ENCODE measurements around the gene PLEKHA1.

Gene PLEKHA1

DNA sequence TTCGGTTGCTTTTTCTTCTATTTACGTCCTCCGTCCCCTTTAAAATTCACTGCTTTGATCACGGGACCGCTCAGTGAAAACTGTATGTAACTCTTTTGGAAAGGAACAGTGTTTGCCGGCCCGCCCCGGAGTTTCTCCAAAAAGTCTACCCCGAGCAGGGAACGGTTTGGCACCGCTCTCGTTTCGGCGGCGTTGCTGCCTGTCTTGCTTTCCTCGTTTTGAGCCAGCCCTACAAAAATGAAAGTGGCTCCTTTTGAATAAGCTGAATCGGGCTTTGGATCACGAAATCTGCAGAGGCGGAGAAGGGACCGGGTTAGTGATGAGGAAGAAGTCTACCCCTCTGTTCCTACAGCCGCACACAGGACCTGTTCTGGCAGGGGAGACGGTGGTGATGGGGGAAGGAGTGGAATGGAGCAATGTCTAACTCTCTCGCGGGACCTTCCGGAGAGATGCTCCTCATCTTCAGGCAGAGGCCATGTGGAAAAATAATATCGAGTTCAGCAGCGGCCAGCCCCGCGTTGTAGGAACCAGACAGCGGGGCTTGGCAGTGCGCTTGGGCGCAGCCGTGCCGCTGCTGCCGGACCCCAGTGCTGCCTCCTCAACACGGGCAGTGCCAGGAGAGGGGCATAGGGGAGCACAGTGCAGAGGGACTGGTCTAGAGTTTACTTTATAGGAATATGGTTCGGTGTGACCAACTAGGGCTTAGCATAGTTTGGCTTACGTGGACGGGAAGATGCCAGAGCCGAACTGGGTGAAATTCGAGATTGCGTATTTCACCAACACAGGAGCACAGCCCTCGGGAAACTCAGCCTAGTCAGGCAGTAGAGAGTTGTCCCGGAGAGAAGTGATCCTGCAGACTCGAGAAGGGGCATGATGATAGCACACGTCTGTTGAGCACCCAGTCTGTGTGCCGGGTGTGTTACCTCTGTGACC lies 88.3 kb downstream of the PLEKHA1 start:
- peak in 1 of 2 donors; percentile 25 for ATAC-seq

DNA sequence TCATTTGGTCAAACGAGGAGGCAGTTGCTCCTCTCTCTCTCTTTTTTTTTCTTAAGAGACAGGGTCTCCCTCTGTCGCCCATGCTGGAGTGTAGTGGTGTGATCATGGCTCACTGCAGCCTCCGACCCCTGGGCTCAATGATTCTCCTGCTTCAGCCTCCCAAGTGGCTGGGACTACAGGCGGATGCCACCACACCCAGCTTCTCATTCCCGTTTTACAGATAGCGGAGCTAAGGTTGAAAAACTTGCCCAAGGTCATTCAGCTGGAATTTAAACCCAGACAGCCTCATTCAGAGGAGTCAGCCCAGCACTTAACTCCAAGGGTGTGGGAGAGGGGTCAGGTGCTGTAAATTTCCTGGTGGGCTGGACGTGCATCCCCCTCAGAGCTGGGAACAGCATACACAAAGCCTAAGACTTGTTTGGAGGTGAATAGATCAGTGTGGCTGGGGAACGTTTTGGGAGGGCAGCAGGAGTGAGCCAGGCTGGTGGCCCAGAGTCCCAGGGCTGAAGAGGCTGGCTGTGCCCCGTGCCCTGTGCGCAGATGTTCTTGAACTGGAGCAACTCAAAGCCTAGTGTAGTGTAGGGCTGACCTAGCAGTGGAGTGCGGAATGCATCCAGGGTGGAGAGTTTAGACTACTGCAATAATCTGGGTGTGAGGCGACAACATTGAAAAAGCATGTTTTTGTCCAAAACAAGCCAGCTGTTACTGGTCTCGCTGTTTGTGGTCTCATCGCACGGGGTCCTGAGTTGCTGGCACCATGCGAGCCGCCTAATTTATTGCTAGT lies 89.2 kb downstream of the PLEKHA1 start:
- ATAC-seq: no peak

DNA sequence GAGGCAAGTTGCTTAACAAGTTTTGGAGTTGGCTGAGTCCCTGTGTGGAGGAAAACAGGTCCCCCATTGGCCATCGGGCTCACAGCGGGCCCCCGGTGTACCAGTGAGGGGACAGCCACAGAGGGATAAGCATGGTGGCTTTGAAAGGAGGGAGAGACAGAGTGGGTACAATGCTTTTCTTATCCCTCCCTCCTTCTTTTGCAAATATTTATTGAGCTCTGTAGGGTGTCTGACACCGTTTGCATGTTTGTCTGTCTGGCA lies 89.7 kb downstream of the PLEKHA1 start:
- ATAC-seq: no peak

DNA sequence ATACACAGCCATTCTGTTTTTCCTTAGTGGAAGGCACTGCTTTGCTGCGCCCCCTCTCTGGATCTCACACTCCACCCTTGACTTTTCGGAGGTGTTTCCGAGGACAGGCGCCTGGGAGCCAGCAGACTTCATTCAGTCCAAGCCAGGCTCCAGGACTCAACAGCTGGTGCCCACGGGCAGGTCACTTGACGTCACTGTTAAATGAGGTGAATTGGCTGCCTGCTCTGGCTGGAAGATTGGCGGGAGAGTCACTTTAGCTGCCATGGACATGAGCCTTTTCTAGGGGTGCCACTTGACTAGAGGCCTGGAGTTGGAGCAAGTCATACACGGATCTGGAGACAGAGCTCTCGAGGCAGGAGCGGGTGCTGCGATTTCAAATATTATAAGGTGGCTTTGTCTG lies 90.1 kb downstream of the PLEKHA1 start:
- no peak for ATAC-seq

DNA sequence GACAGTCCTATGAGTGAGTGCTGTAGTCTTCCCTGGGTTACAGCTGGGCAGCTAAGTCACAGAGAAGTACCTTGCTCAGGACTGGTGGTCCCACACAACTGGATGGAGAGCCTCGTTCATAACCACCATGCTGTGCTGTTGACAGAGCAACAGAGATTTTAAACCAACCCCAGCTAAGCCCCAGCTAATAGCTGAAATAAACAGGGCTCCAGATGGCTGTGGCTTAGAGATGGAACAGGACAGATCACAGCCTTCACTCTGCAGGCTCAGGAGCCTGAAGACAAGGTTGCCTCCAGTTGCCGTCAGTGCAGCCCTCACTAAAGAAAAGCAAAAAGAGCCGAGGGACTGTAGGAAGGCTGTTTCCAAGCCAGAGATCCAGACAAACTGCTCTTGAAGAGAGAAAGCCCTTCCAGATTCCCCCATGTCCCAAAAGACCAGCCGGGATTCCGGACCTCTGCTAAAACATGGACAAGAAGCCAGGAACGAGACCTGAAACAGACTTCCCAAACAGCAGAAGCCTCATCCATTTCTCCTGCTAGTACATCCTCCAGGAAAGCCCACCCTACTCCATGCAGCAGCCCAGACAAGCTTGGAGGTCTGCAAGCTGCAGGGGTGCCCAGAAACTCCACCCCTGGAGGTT lies 91.0 kb downstream of the PLEKHA1 start:
- ATAC-seq: no peak

DNA sequence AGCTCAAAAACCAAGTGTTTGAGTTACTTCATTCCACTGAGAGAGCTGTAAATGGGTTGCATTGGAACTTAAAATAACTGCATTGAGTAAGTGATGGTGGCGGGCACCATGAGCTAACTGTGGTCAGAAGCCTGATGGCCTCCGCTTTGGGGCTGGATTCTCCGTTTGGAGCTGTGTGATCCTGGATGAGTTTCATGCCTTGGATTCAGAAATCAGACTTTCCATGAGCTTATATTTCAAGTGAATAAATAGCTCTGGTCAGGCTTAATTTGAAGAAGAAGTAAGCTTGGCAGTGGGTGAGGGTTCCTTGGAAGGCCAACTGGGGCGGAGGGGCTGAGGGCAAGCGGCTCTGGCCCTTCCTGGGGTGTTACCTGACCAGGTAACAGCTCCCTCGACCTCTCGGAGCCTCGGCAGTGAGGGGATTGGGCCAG lies 92.5 kb downstream of the PLEKHA1 start:
- ATAC-seq: no peak

DNA sequence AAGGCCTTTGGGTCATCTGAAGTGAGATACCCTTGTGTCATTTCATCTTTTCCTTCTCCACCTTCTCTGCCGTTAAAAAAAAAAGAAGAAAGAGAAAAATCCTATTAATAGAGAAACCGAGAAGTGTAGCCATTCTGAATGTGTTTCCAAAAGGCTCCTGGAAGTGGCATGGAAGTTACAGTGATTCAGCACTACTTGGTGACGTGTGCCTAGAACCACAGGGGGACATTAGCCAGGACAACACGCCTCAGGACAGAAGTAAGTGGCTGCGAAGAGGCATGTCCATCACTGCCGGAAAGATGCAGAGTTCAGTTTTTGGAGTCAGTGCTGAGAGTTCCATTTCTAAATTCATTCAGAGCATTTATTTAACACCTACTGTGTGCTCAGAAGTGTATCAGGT lies 93.2 kb downstream of the PLEKHA1 start:
- no peak for ATAC-seq

DNA sequence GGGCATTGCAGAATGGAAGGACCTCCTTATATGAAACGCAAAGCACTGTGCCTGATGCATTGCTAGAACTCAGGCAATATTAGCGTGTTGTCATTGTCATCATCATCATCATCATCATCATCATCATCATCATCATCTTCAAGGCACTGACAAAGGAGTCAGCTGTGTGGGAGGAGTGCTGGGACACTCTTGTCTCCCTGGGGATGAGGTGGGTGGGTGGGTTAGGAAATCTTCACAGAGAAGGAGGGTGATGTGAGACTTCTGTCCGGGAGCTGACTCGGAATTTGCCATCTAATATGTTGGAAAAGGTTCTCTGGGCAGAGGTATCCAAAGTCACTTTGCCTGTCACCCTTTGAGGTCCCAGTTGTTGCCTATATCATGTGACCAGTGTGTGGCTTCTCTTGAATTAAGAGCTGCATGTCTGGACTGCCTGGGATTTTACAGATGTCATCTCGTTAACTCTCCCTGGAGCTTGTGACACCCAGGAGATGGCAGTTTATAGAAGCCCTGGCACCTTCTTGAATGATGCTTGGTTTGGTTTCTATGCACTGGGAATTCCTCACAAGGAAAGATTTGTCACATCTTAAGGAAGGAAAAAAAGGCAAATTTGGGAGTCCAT lies 93.9 kb downstream of the PLEKHA1 start:
- no peak for ATAC-seq

DNA sequence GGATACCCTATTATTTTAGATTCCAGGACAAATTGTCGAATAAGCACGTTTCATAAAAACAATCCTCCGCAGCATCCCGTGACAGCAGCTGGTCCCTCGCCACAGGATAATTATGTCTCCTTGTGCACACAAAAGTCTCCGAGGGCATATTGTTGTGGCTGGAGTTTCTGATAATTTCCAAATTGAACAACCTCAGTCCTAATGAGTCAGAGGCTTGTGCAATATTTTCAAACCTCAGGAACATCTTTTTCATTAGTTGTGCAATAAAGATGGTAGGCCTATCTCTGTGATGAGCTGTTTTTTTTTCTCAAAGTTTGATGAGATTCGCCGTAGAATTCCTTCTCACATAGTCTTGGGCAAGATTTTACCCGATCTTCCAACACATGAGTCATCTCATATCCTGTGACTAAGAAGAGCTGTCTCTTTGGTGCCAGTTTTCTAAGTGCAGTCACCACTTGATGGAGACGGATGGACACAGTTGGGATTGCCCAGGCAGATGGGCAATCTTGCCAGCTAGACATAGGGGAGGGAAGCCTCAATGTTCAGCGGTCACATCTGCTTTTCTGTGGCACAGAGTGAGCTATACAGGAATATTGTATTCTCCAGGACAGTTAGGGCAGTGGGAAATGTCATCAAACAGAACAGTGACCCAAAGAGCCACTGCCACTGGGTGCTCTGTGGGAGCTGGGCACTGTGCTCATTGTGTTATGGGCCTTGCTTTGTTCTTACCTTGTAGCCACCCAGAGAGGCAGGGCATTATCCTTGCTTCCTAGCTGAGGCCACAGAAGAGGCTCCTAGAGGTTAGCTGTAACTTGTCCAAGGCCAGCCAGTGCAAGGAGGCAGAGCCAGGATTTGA lies 94.6 kb downstream of the PLEKHA1 start:
- no peak for ATAC-seq

DNA sequence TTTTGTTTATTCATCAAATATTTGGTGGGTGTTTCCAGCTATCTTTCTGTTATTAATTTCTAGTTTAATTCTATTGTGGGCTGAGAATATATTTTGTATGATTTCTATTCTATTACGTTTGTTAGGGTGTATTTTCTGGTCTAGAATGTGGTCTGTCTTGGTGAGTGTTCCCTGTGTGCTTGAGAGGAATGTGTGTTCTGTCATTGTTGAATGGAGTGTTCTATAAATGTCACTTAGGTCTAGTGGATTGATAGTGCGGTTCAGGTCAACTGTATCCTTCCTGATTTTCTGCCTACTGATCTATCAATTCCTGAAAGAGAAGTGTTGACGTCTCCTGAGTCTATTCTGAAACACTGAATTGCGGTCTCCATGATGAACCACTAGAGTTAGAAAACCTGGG lies 95.3 kb downstream of the PLEKHA1 start:
- no peak for ATAC-seq

DNA sequence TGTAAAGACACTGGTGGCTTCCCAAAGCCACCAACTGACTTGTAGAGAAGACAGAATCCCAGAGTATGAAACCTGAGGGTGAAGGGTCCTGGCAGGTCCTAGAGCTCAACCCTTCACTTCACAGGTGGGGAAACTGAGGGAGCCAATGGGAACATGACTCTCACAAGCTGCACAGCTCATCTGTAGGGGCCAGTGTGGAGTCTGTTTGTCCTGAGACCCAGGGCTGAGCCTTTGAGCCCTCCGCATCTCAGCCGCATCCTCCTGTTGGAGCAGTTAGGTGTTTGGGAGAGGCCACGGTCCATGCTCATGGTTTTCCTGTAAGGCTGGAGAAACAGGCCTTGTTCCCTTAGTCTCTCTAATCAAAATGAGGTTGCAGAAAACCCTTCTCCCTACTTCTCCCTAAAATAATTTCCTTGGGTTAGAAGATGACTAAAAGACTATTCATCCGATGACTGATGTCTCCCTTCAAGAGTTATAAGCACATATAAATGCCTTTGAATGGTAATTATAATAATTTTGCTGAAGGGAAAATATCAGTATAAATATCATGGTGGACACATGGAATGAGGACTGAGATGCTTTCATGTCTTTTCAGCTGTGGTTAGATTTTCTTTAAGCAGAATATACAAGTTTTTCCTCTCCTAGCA lies 97.1 kb downstream of the PLEKHA1 start:
- no peak for ATAC-seq

DNA sequence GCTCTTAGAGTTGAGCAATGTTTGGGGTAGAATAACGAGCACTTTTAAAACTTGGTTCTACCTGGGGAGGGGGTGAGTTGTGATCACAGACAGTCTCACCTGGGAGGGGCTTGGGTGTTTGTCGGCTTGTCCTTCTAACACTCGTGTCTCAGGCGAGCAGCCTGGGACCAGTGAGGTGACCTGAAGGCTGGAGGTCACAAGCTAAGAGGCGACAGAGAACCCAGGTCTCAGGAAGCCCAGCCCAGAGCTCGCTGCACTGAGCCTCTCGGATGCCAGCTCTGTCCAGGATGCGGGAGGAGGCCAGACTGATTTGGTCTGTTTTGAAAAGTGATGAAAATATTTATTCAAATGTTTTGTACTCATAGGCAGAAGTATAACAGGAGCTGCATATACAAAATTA lies 98.6 kb downstream of the PLEKHA1 start:
- ATAC-seq: no peak

DNA sequence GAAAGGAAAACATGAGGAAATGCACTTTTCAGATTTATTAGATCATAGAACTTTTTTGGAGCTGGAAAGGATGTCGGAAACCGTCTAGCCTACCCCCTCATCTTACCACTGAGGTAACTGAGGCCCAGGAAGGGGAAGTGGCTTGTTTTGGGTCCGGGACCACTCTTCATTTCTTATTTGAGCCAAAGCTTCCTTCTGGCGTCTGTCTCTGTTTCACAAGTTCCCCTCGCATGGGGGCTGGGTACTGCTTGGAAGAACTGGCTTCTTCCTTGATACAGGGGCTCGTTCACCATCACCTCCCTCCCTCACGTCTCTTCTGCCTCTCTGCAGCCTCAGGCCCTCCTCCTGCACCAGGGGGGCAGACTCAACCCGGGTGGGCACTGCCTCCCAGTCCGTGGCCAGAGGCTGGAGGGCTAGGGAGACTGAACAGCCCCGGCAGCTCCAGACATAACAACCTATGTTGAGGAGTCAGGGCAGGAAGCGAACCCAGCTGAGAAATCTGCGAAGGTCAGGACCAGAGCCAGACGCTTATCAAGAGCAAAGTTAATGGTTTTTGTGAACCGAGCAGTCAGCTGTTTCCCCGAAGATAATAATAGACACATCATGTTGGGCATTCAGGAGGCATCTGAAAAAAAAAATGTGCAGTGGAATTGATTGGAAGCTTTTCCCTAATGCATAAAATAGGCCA lies 99.8 kb downstream of the PLEKHA1 start:
- ATAC-seq: no peak

DNA sequence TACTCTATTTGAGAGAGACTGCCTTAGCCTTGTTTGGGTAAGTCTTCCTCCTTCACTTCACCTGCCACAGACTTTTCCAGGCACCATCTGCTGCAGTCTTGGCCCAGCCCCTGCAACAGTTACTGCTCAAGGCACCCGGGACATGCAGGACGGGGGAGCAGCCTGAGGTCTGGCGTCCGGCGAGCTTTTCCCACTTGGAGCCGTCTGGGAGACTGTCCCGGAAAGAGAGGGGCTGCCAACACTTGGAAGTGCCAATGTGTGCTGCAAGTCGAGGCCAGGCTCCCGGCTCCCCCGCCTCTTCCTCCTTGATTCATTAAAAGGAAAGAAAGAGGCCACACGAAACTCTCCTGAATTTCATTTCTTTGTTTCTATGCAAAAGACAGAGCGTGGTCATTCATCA lies 100.6 kb downstream of the PLEKHA1 start:
- no peak for ATAC-seq

DNA sequence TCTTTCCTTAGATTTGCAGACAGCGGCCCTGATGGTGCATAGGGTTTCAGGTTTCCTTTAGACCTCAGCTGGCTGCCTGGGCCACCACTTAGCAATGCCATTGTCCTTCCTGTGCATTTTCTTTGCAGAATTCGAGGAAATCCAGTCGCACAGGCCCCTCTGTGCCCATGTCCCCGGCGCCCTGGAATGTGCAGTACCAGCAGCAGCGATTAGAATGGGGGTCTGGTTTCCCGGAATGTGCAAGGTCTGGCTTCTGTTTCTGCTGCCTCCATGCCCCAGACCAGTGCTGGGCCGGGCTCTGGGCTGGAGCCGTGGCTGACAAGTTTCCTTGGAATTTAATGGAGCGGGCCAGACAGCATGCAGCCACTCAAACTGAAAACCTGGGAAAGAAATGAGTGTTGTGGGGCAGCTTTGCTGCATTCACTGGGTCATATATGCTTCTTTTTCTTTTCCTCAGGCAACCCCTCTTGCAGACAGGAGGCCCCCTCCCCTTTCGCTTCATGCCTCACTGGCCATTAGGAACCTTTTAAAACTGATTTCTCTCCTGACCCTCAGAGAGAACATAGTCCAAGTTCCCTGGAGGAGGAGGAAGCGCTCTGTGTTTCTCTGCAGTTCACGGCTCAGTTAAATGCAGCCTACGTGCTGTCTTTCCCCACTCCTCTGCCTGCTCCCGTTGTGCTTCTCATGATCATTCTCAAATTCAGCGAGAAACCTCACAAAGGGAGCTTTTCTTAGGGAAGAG lies 101.3 kb downstream of the PLEKHA1 start:
- no peak for ATAC-seq

DNA sequence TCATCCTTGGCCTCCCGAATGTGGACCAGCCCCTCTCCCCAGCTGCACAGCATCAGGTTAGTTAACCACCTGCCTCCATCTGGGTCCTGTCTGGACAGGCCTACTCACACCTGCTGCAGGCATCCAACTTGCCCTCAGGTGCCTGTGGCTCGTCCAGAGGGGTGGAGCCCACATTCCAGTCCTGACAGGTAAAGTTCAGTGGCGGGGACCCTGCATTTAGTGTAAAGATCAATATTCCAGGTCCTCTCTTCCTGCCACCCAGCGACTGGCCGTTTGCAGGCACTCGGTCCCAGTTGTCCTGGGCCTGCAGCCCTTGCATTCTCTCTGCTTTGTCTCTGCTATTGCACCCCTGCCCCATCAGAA lies 101.8 kb downstream of the PLEKHA1 start:
- ATAC-seq: no peak

DNA sequence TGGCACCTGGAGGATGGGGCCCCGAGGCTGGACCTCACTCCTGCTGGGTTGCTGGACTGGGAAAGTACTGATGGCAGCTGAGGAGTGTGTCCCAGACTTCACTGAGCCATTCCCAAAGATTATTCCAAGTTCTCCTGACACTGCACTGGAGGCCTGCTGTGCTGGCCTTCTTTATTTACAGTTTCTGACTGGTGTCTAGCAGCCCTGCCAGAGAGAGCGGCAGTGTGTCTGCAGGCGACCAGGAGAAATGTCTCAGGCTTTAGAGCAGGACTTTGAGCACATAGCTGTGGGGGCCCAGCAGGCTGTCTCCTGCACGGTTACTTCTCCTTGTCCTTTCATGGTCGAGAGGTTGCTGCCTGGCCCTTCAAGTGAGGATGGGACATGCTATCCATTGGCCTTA lies 102.9 kb downstream of the PLEKHA1 start:
- no peak for ATAC-seq

DNA sequence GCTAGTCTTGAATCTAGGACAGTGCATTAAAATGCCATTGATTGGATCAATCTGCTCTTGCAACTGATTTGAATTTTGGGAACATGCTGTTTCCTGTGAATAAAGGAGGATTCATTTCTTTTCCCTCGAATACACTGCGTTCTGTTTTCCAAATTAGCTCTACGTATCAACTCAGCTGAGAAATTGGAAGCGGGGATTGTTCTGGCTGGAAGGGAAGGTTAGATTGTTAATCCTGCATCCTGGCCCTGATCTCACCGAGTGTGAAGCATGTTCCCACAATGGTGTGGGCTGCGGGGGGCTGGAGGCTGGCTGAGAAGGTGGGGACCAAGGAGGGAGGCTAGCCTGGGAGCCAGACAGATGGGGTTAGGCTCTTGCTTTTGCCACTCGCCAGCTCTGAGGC lies 104.5 kb downstream of the PLEKHA1 start:
- ATAC-seq: no peak

DNA sequence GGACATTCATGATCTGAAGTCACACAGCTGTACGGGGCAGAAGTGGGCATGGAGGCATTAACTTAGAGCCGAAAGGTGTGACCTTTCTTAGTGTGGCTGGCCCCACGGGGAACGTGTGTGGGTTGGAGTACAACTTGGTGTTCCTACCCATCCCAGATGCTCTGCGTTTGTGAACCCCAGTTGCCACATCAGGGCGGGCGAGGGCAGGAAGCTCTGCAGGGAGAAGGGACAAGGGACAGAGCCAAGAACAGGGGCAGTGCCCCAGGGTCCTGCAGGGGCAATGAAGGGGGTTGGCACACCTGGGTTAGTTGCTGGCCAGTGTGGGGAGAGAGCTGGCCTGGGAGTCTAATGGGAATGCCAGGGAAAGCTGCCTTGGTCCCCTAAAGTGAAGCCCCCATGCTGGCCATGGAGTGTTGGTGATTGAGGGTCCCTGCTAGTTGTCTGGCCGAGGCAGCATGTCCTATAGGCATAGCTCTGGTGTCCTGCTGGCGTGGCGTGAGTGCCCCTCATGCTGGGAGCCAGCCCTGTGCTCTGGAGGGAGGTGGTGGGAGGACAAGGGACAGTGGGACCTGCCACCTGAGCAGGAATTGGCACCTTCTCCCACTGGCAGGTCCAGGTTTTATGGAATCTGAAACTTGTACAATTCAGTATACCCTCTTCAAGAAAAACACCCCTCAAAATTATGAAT lies 105.8 kb downstream of the PLEKHA1 start:
- ATAC-seq: no peak
